ENCODE measurements around the gene POFUT1.
A peak's percentile ranks its signal among the peaks of the same experiment; 100 is the strongest.
"Not testable (repeated sequence)": the region's sequence is repeated elsewhere in the genome, so short reads cannot be mapped to it uniquely, and the experiment has no call there.

POFUT1 gene

DNA sequence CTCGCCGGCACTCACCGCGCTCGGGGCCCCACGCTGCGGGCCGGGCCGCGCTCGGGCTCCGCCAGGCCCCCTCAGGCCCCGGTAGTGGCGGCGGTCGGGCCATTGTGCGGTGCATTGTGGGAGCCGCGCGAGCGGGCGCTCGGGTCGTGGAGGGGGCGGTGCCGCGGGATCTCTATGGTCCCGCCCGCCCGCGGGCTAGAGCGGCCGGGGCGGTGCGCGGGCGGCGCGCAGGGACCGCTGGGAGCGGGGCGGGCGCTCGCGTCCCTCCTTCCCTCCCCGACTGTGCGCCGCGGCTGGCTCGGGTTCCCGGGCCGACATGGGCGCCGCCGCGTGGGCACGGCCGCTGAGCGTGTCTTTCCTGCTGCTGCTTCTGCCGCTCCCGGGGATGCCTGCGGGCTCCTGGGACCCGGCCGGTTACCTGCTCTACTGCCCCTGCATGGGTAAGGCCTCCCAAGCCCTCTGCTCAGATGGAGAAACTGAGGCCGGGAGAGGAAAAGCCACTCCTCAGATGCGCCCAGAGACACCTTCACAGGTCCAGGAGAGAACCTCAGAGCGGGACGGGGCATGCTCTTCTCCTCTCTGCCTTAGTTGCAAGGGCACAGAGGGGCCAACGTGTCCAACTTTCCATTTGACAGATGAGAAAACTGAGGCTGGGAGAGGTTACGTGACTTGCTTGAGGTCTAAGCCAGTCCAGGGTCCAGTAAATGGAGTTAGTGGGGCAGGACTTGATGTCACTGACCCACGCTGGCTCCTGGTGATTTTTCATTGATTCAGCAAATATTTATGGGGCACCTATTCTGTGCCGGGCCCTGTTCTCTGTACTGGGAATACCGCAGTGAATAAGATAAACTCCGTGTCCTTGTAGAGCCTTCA, at the start of gene POFUT1, which contains the start of gene PLAGL2:
TSS of gene POFUT1 (plus strand) at position 255 of the 873 bp plus-strand sequence. CDS start at position 317, 62 bp downstream.
TSS of gene PLAGL2 (minus strand) at position 118 of the 873 bp plus-strand sequence. CDS start 5,565 bp downstream, outside the sequence.
- peak; percentile 72 to 73 for DNase-seq

DNA sequence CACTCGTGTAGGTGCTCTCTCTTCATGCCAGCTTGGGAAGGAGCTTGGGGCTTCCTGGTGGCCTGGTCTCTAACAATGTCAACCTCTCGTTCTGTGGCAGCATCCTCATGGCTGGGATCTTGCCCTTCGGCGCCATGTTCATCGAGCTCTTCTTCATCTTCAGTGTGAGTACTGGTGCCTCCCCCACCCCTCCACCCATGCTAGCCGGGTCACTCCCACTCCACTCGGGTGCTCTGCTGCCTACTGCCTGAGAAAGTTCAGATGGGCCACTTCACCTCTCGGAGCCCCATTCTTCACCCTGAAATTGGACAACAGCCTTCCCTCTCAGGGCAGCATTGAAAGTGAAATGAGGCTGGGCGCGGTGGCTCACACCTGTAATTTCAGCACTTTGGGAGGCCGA, 49.3 kb upstream of the POFUT1 start:
- no peak for DNase-seq

DNA sequence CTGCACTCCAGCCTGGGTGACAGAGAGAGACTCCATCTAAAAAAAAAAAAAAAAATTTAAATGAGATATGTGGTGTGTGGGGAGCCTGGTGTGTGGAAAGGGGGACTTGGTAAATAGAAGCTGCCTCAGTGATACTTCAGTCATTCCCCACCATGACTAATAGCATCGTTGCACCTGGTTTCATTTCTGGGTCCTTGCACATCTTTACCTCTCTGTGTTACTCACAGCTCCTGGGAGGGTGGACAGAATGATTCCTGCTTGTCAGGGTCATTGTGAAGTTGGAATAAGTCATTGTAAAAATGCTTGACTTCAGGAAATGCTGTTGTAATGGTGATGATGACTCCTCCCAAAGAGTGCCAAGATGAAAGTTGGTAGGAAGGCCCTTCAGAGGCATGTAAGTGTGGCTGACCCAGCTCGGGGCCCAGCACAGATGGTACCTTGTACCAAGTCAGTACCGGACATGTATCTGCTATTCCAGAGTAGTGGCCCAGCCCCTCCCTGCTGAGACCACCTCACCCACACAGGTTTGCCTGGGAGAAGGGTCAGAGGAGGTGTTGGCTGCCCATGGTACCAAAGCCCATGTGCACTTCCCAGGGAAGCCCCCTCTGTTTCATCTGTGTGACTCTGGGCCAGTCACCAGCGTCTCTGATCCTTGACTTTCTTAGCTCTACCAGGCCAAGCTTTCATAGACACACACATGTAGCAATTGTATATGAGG, 48.6 kb upstream of the POFUT1 start:
- no peak for DNase-seq

DNA sequence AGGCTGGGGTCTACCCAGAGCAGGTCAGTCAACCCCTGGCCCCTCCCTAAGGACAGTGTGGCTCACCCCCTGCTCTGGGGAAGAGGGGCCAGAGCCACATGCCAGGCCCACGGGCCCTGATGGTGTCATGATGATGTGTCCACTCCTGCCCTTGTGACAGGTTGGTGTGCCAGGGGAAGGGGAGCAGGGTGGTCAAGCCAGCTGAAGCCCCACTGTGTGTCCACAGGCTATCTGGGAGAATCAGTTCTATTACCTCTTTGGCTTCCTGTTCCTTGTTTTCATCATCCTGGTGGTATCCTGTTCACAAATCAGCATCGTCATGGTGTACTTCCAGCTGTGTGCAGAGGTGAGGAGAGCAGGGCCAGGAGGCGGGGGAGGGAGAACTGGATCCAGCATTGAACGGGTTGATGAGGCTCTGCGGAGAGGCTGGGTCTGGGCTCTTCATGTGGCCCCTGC, 47.9 kb upstream of the POFUT1 start:
- DNase-seq: no peak

DNA sequence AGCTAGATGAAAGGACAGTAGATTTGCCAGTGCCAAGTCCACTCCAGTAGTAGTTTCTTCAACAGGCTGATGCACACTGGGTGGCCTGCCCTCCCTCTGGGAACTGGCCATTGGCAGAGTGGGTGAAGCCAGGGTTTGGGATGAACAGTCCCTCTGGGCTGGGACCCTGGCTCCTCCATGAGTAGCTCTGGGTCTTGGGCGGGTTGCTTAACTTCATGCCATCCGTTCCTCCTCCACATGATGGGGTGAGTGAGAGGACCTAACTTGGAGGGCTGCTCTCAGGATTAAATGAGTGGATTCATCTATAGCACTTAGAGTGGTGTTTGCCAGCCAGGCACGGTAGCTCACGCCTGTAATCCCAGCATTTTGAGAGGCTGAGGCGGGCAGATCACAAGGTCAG, 47.3 kb upstream of the POFUT1 start:
- no peak for DNase-seq

DNA sequence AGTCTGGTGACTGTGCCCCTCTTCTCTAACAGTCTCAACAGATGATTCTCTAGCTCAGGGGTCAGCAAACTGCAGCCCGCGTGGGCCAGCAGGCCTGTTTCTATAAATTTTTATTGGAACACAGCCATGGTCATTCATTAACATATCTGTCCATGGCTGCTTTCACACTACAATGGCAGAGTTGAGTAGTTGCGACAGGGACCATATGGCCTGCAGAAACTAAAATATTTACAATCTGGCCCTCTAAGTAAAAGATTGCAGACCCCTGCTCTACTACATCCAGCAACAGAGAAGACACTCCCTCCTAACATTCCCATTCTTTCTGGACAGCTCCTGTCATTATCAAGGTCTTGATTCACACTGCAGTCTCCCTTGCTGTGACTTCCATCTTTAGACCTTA, 45.3 kb upstream of the POFUT1 start:
- DNase-seq: no peak

DNA sequence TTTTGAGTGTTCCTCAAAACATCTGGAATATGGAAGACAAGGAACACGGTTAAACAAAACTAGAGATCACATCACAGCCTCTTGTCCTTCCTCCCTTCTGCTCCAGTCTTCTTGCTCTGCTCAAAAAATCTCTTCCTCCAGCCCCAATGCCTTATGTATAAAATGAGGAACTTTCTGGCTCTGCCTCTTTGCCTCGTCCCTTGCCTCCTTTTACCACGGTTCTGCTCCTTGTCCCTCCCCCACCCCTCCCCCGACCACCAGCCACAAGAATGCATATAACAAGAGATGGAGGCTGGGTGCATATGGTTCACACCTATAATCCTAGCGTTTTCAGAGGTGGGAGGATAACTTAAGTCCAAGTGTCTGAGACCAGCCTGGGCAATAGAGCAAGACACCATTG, 43.7 kb upstream of the POFUT1 start:
- DNase-seq: no peak

DNA sequence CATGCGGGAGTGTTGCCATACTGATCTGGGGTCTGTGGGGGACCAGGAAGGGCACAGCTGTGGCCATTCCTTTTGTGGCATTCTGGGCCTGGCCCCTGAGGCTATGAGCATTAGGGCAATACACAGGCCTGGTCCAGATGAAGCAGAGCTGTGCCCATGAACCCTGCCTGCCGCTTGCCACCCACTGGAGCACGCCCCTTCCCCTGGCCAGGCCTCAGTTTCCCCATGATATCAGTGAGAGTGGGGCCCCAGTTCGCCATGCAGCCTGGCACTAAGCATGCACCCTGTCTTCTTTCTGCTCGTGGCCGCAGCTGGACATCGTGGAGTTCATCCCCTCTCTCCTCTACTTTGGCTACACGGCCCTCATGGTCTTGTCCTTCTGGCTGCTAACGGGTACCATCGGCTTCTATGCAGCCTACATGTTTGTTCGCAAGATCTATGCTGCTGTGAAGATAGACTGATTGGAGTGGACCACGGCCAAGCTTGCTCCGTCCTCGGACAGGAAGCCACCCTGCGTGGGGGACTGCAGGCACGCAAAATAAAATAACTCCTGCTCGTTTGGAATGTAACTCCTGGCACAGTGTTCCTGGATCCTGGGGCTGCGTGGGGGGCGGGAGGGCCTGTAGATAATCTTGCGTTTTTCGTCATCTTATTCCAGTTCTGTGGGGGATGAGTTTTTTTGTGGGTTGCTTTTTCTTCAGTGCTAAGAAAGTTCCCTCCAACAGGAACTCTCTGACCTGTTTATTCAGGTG, 42.5 kb upstream of the POFUT1 start:
- DNase-seq: no peak

DNA sequence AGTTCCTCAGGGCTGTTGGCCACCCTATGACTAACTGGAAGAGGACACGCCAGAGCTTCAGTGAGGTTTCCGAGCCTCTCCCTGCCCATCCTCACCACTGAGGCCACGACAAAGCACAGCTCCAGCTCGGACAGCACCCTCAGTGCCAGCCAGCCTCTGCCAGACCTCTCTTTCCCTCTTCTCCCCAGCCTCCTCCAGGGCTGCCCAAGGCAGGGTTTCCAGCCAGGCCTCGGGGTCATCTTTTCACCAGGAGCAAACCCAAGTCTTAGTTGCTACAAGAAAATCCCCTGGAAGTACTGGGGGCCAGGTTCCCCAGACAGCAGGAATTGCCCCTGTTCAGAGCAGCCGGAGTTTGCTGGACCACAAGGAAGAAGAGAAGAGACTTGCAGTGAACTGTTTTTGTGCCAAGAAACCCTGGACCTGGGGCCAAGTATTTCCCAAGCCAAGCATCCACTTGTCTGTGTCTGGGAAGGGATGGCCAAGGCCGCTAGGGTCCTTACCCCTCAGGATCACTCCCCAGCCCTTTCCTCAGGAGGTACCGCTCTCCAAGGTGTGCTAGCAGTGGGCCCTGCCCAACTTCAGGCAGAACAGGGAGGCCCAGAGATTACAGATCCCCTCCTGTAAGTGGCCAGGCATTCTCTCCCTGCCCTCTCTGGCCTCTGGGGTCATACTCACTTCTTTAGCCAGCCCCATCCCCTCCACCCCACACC, 41.7 kb upstream of the POFUT1 start:
- no peak for DNase-seq

DNA sequence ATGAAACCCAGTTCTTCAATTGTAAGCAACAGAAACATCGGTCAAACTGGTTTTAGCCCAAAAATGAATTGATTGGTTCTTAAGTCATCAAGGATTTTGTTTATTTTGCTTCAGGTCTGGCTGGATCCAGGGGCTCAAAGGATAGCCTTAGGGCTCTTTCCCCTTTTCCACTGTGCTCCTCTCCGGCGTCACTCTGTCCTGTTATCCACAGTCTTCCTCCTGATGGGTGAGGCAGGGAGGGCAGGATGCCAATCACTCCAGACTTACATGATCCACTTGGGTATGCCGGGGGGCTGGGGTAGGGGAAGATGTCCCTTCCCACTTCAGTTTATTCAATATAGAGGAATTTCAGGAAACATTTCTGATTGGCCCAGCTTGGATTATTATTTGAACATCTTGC, 40.1 kb upstream of the POFUT1 start:
- no peak for DNase-seq

DNA sequence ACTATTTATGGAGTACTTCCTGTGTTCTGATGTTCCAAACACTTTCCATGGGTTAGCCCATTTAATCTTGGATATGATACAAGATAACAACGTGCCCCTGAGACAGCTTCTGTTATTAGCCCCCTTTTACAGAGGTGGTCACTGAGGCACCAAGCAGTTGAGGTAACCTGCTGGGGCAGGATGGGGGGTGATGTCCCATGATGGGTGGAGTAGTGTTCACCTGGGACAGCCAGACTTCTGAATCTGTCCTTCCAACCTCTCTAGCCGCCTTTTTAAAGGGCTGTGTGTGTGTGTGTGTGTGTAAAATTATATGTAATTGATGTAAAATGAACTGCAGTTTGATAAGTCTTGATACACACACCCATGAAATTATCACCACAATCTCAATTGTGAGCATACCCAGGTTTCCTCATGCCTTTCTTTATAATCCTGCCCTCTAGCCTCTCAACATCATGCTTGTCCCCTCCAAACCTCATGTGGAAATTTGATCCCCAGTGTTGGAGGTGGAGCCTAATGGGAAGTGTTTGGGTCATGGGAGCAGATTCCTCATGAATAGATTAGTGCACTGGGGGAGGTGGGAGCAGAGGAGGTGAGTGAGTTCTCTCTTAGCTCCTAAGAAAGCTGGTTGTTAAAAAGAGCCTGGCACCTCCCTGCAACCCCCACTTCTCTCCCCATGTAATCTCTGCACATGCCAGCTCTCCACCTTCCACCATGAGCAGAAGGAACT, 39.3 kb upstream of the POFUT1 start:
- no peak for DNase-seq

DNA sequence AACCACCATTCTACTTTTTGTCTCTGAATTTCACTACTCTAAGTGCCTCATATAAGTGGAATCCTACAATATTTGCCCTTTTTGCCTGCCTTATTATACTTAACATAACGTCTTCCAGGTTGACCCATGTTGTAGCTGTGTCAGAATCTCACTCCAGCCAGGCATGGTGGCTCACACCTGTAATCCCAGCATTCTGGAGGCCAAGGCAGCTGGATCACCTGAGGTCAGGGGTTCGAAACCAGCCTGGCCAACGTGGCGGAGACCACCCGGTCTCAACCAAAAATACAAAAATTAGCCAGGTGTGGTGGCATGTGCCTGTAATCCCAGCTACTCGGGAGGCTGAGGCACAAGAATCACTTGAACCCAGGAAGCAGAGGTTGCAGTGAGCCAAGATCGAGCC, 30.0 kb upstream of the POFUT1 start:
- not testable (repeated sequence) for DNase-seq

DNA sequence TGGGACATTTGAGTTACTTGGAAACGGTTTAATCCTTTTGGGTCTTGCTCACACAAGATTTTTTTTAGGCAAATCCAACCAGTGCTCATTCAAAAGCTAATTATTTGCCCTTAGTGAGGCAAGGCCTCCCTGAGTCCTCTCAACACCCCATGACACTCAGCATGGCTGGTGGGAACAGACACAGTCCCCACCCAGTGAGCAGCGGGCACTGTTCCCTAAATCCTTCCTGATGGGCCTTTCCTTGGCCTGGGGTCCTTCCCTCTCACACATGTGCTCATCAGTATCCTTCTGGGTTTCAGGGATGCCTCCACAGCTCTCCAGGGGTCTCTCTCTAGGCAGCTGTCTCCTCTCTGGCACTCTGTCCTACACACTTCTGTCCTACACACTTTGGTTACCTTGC, 28.2 kb upstream of the POFUT1 start:
- DNase-seq: no peak

DNA sequence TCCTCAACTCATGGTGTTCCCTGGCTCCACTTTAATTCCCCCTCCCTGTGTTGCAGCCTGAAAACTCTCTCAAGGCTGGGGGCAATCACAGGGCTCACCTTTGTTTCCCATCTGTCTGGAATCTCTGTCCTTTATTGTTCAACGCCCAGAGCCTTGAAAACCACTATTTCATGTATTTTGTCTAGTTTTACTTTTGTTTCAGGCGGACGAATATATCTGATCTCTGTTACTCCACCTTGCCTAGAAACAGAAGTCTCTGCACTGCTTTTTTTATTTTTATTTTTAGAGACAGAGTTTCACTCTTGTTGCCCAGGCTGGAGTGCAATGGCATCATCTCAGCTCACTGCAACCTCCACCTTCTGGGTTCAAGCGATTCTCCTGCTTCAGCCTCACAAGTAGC, 27.7 kb upstream of the POFUT1 start:
- no peak for DNase-seq

DNA sequence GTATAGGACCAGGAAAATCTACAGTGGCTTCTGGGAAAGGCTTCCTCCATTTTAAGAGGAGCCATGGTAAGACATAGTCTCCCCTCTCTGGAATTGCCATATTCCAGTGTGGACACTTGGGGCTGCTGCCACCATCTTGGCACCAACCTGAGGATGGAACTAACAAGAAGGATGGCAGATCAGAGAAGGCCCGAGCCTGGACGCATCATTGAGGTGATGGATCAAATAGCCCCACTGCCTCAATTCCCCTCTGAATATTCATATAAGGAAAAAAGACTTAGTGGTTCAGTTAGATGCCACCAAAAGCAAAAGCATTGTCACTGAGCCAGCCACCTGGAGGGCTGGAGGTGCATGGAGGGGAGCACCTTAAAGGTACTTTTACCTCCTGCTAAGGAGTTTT, 26.1 kb upstream of the POFUT1 start:
- no peak for DNase-seq

DNA sequence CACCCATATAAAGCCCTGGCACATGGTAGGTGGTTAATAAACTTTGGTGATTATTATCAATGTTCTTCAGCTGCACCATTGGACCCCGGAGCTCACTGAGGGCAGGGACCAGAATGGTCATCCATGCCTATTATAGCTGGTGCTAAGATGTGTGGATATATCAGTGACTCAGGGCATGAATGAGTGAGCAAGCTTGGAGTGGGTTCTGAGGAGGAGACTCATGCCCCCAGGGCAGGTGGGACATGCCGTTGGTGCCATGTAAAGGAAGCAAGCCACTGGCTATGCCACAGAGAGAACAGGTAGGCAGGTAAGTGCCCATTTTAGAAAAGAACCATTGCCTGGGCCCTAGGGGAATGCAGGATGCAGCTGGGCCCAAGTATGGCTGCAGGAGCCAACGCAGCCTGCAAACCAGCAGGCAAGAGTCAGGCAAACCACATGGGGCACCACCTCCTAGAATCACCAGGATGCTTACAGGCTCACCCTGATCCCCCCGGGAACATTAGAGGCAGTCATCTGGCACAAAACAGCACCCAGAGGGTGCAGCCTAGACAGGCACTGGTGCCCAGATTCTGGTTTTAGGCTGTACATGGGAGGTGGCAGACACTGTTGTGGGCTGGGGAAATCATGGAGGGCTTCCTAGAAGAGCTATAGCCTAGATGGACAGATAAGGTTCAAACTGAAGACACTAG, 23.6 kb upstream of the POFUT1 start:
- DNase-seq: no peak

DNA sequence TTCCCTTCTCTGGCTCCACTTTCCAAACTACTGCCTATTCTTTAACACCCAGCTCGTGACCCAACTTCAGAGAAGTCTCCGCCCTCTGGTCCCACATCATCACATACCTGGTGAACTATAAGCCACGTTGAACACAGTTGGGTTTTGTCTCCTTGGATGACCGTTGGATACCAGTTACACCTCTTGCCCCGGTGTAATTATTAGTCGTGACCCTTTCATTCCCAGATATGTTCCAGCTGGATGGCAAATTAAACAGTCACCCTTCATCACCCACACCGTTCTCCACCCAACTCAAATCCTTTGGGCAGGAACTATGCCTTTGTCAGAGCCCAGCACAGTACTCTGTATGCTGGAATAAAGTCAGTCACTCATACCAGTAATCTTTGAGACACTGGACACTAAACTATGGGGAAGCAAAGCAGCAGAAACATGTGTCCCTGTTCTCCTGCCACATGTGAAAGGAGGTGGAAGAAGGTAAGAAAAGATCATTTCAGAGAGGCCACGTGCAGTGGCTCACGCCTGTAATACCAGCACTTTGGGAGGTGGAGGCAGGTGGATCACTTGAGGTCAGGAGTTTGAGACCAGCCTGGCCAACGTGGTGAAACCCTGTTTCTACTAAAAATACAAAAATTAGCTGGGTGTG, 22.6 kb upstream of the POFUT1 start:
- no peak for DNase-seq

DNA sequence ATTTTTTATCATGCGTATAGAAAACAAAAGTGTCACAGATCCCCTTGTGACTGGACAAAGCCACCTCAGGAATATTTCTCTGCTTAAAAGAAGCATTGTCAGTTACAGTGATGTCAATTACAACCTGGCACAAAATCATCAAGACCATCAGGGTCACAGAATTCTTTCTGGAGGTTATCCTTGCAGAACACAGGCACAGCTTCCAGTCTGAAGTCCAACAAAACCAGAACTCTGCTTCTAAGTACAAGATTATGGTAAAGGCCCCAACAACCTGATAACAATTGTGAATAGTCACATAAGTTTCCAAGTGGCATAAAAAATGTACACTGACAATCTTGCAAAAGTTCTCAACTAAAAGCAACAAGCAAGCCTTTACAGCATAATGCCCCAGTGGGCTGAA, 21.2 kb upstream of the POFUT1 start:
- DNase-seq: no peak

DNA sequence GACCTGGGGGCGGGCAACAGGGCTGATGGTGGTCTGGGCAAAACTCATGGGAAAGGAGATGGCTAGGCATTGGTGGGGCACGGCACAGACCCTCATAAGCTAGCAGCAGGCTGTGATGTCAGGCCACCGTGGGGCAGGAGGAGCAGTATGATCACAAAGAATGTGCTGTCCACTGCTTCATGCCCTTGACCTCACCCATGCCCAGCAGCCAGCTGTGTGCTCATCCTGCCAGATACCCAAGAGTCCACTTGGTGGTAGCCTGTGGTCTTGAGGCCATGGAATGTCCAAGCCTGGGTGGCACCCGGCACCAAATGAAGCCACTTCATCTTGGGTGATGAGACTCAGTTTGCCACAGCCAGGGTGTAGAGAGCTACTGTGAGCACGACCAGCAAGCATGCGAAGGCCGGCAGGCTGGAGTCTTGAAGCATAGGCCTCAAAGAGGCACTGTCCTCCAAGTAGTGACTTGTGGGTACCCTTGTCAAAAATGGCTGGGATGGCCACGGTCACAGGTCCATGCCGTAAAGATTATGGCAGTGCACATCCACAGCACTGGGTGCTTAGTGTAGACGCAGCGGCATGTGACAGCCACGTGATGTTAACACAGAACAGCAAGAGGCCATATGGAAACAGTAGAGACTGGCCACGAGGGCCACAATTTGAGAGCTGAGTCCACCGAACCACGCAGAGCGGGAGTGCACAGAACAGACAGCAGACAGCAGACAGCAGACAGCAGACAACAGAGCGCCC, 19.1 kb upstream of the POFUT1 start:
- DNase-seq: no peak

DNA sequence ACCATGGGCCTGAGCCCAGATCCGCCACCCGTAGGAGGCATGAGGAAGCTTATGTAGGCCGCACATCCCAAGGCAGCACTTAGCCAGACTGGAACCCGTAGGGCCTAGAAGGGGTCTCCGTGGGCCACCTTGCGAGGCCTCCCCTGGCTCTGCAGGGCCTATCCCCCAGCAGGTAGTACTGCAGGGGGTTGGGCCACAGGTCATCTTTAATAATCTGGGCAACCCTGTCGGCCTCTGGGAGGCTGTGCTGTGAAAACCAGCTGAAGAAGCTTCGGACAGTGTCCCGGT, 18.6 kb upstream of the POFUT1 start:
- DNase-seq: no peak
